ENCODE measurements around the gene TSSK2.
"Not testable (repeated sequence)": the region's sequence is repeated elsewhere in the genome, so short reads cannot be mapped to it uniquely, and the experiment has no call there.

The TSSK2 gene

DNA sequence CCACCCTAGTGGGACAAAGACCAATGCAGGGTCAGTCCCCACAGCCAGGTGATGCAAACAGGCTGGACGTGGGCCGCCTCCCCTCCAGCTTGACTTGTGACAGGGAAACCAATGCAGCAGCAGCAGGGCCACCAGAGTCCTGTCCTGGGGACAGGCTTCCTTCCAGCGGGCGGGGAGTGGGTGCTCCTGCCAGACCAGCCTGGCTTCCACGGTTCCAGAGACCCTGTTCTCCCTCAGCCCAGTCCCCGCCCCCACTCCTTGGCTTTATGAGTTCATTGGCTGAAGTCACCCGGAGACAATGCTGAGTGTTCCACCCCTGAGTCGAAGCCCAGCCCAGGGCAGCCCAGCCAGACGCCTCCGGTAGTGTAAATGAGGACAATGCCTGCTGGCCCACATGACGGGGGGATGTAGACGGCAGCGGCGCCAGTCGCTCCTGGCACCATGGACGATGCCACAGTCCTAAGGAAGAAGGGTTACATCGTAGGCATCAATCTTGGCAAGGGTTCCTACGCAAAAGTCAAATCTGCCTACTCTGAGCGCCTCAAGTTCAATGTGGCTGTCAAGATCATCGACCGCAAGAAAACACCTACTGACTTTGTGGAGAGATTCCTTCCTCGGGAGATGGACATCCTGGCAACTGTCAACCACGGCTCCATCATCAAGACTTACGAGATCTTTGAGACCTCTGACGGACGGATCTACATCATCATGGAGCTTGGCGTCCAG lies at the start of gene TSSK2:
Gene TSSK2 (plus strand): TSS at position 350 of the 726 bp plus-strand sequence. CDS start 92 bp downstream, at position 442.
- DNase-seq (ENCODE audit: extremely low spot score) = no peak
- TF ChIP-seq, protein P1, sequence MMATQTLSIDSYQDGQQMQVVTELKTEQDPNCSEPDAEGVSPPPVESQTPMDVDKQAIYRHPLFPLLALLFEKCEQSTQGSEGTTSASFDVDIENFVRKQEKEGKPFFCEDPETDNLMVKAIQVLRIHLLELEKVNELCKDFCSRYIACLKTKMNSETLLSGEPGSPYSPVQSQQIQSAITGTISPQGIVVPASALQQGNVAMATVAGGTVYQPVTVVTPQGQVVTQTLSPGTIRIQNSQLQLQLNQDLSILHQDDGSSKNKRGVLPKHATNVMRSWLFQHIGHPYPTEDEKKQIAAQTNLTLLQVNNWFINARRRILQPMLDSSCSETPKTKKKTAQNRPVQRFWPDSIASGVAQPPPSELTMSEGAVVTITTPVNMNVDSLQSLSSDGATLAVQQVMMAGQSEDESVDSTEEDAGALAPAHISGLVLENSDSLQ (IDR thresholded peaks at IDR 0.05) = no peak
- TF ChIP-seq CTBP1 (IDR thresholded peaks at IDR 0.05; ENCODE audit: borderline replicate concordance) = no peak
- TF ChIP-seq L3MBTL2 (conservative IDR thresholded peaks at IDR 0.05) = no peak
- TF ChIP-seq ZNF384 (IDR thresholded peaks at IDR 0.05) = no peak
- no peak for TF ChIP-seq ELF4 (IDR thresholded peaks at IDR 0.05)
- TF ChIP-seq FOXA1 (IDR thresholded peaks at IDR 0.05) = no peak
- TF ChIP-seq TARDBP (IDR thresholded peaks at IDR 0.05) = no peak
- no peak for TF ChIP-seq ARNT (IDR thresholded peaks at IDR 0.05)
- TF ChIP-seq LEF1 (IDR thresholded peaks at IDR 0.05; ENCODE audit: borderline replicate concordance) = no peak
- TF ChIP-seq BHLHE40 (IDR thresholded peaks at IDR 0.05; ENCODE audit: borderline replicate concordance) = no peak
- no peak for TF ChIP-seq SP1 (IDR thresholded peaks at IDR 0.05)
- no peak for TF ChIP-seq HDGF (IDR thresholded peaks at IDR 0.05; ENCODE audit: borderline replicate concordance)
- no peak for TF ChIP-seq NFRKB (IDR thresholded peaks at IDR 0.05)
- no peak for TF ChIP-seq SUZ12 (IDR thresholded peaks at IDR 0.05)
- no peak for TF ChIP-seq FOXK2 (IDR thresholded peaks at IDR 0.05)
- no peak for TF ChIP-seq FOXM1 (IDR thresholded peaks at IDR 0.05; ENCODE audit: borderline replicate concordance)
- POLR2A ChIA-PET = interaction anchor here (3.0 kb wide), 1 partner anchor 13 kb away, joined by 10 read pairs; the partner anchor contains the start of gene ESS2
- CTCF ChIA-PET = no interaction called here

DNA sequence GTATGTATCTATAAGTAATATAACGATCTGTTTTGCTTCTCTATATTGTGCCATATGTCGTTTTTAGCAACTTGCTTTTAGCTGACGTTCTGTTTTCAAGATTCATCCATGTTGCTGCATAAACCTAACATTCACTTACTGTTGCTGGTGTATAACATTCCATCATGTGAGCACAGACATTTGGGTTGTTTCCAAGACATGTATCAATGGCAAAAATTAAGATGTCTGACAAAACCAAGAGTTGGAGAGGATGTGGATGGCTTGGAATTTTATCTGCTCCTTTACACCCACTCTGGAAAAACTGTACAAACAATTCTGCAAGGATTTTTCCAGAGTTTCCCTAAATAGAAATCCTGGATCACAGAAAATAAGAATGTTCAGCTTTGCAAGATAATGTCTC lies 49.8 kb upstream of the TSSK2 start:
- POLR2A ChIA-PET = no interaction called here
- no peak for DNase-seq (ENCODE audit: extremely low spot score)
- CTCF ChIA-PET = no interaction called here
- TF ChIP-seq NFRKB (IDR thresholded peaks at IDR 0.05) = no peak
- TF ChIP-seq TARDBP (IDR thresholded peaks at IDR 0.05) = no peak
- TF ChIP-seq ARNT (IDR thresholded peaks at IDR 0.05) = no peak
- TF ChIP-seq FOXK2 (IDR thresholded peaks at IDR 0.05) = no peak
- no peak for TF ChIP-seq SP1 (IDR thresholded peaks at IDR 0.05)
- no peak for TF ChIP-seq FOXA1 (IDR thresholded peaks at IDR 0.05)
- TF ChIP-seq FOXM1 (IDR thresholded peaks at IDR 0.05; ENCODE audit: borderline replicate concordance) = no peak
- no peak for TF ChIP-seq L3MBTL2 (conservative IDR thresholded peaks at IDR 0.05)
- TF ChIP-seq CTBP1 (IDR thresholded peaks at IDR 0.05; ENCODE audit: borderline replicate concordance) = no peak
- TF ChIP-seq ZNF384 (IDR thresholded peaks at IDR 0.05) = no peak
- no peak for TF ChIP-seq BHLHE40 (IDR thresholded peaks at IDR 0.05; ENCODE audit: borderline replicate concordance)
- TF ChIP-seq, protein P1 (IDR thresholded peaks at IDR 0.05) = no peak
- TF ChIP-seq SUZ12 (IDR thresholded peaks at IDR 0.05) = no peak
- no peak for TF ChIP-seq HDGF (IDR thresholded peaks at IDR 0.05; ENCODE audit: borderline replicate concordance)
- no peak for TF ChIP-seq LEF1 (IDR thresholded peaks at IDR 0.05; ENCODE audit: borderline replicate concordance)
- no peak for TF ChIP-seq ELF4 (IDR thresholded peaks at IDR 0.05)

DNA sequence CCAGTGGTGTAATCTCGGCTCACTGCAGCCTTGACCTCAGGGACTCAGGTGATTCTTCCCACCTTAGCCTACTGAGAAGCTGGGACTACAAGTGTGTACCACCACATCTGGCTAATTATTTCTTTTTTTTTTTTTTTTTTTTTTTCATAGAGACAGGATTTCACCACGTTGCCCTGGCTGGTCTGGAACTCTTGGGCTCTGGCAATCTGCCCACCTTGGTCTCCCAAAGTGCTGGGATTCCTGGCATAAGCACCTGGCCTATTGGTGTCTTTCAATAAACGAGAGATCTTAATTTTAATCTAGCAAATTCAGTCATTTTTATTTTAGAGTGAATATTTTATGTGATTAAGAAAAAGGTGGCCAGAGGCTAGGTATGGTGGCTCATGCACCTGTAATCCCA lies 49.0 kb upstream of the TSSK2 start:
- DNase-seq (ENCODE audit: extremely low spot score) = no peak
- POLR2A ChIA-PET = no interaction called here
- no peak for TF ChIP-seq L3MBTL2 (conservative IDR thresholded peaks at IDR 0.05)
- CTCF ChIA-PET = no interaction called here

DNA sequence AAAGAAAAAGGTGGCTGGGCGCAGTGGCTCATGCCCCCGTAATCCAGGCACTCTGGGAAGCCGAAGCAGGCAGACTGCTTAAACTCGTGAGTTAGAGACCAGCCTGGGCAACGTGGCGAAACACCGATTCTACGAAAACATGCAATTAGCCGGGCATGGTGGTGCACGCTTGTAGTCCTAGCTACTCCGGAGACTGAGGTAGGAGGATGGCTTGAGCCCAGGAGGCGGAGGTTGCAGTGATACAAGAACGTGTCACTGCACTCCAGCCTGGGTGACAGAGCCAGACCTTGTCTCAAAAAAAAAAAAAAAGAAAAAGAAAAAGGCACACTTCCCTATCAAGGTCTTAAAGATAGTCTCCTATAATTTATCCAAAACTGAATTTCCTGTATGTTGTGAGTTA lies 48.3 kb upstream of the TSSK2 start:
- DNase-seq (ENCODE audit: extremely low spot score) = no peak
- POLR2A ChIA-PET = no interaction called here
- TF ChIP-seq CTBP1 (IDR thresholded peaks at IDR 0.05; ENCODE audit: borderline replicate concordance) = no peak
- no peak for TF ChIP-seq L3MBTL2 (conservative IDR thresholded peaks at IDR 0.05)
- TF ChIP-seq LEF1 (IDR thresholded peaks at IDR 0.05; ENCODE audit: borderline replicate concordance) = no peak
- no peak for TF ChIP-seq FOXK2 (IDR thresholded peaks at IDR 0.05)
- TF ChIP-seq BHLHE40 (IDR thresholded peaks at IDR 0.05; ENCODE audit: borderline replicate concordance) = no peak
- no peak for TF ChIP-seq NFRKB (IDR thresholded peaks at IDR 0.05)
- TF ChIP-seq SUZ12 (IDR thresholded peaks at IDR 0.05) = no peak
- TF ChIP-seq TARDBP (IDR thresholded peaks at IDR 0.05) = no peak
- CTCF ChIA-PET = no interaction called here

DNA sequence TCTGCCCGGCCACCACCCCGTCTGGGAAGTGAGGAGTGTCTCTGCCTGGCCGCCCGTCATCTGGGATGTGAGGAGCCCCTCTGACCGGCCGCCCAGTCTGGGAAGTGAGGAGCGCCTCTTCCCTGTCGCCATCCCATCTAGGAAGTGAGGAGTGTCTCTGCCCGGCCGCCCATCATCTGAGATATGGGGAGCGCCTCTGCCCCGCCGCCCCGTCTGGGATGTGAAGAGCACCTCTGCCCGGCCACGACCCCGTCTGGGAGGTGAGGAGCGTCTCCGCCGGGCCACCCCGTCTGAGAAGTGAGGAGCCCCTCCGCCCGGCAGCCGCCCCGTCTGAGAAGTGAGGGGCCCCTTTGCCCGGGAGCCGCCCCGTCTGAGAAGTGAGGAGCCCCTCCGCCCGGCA lies 47.0 kb upstream of the TSSK2 start:
- CTCF ChIA-PET; DNase-seq (ENCODE audit: extremely low spot score); POLR2A ChIA-PET: not testable (repeated sequence)

DNA sequence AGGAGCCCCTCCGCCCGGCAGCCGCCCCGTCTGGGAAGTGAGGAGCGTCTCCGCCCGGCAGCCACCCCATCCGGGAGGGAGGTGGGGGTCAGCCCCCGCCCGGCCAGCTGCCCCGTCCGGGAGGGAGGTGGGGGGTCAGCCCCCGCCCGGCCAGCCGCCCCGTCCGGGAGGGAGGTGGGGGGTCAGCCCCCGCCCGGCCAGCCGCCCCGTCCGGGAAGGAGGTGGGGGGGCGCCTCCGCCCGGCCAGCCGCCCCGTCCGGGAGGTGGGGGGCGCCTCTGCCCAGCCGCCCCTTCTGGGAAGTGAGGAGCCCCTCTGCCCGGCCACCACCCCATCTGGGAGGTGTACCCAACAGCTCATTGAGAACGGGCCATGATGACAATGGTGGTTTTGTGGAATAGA lies 46.5 kb upstream of the TSSK2 start:
- DNase-seq (ENCODE audit: extremely low spot score); POLR2A ChIA-PET: not testable (repeated sequence)
- CTCF ChIA-PET = interaction anchor here (0.6 kb wide), 1 partner anchor 8 kb away, joined by 4 read pairs; no protein-coding TSS in a partner anchor

DNA sequence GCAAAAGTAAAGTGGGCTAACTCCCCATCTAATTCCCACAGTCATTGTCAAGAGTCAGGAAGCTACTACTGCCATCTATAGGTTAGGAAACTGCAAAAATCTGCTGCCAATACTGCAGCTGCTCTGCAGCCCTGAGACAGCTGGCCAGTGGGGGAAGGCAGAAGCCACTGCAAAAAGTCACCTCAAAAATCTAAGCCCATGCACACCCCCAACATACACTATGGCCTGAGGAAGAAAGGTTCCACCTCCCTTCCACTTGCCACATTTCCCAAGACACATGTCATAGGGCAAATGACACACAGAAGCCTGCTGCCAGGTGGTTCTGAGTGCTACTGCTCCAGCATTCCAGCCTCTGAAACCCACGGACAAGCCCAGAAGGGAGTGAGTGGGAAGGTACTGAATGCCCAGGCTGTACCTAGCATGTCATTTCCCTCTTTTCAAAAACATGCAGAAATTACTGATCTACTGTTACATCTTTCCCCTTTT lies 45.8 kb upstream of the TSSK2 start:
- POLR2A ChIA-PET = no interaction called here
- peak; percentile 62 for DNase-seq (ENCODE audit: extremely low spot score)
- no peak for TF ChIP-seq CTBP1 (IDR thresholded peaks at IDR 0.05; ENCODE audit: borderline replicate concordance)
- no peak for TF ChIP-seq FOXK2 (IDR thresholded peaks at IDR 0.05)
- TF ChIP-seq BHLHE40 (IDR thresholded peaks at IDR 0.05; ENCODE audit: borderline replicate concordance) = no peak
- TF ChIP-seq FOXM1 (IDR thresholded peaks at IDR 0.05; ENCODE audit: borderline replicate concordance) = no peak
- CTCF ChIA-PET = interaction anchor here (0.6 to 0.7 kb wide), 2 partner anchors 8 kb away, joined by 4 read pairs; no protein-coding TSS in a partner anchor

Measured in HEK293T (cell line).